Panc1 (cell line): ENCODE measurements around the gene SLC6A7. TPM values are rescaled to one million over a fixed set of nuclear protein-coding genes. Genes with fewer than 3 reads are reported as not detected.

Experiments
- ATAC-seq: fragments of 200-7000 bp; cut with Tn5 transposase; 2 replicates; pipeline ENCODE4 v1.9.1; 2020; ENCODE audit warnings: mild to moderate bottlenecking, moderate library complexity
- BruUV-seq: library from RNA; stranded (reverse); fragments of 400-500 nt; replicated peaks from 2 replicates; lab custom pipeline; 2021; lab: Mats Ljungman, UMichigan
- CTCF ChIA-PET: fragments of 300-600 bp; sonication (Branson Sonifier 250); formaldehyde crosslinking; loops from one replicate; lab custom pipeline; 2022; ENCODE audit warnings: antibody characterized with exemption; lab: Charles Lee
- POLR2A ChIA-PET: fragments of 300-600 bp; sonication (Branson Sonifier 250); formaldehyde crosslinking; loops from one replicate; lab custom pipeline; 2022; ENCODE audit warnings: antibody characterized with exemption; lab: Charles Lee
- DNase-seq: peaks from one replicate; pipeline ENCODE4 v3.0.0-alpha.2; 2010; ENCODE audit warnings: low read depth, low spot score
- H3K27ac ChIP-seq: 2 replicates; pipeline ENCODE4 v1.5.1; 2011; ENCODE audit warnings: mild to moderate bottlenecking, low read length, inconsistent platforms
- H3K27me3 ChIP-seq: fragments of 200-500 bp; sonication (Bioruptor generic); 2 replicates; pipeline ENCODE4 v1.6.0; 2014; ENCODE audit warnings: low read length, inconsistent platforms; ENCODE audit not compliant: control insufficient read depth, insufficient read depth
- H3K36me3 ChIP-seq: fragments of 200-500 bp; sonication (Bioruptor generic); 2 replicates; pipeline ENCODE4 v1.5.1; 2014; ENCODE audit warnings: inconsistent platforms, mild to moderate bottlenecking, low read length, moderate library complexity; ENCODE audit not compliant: control insufficient read depth, insufficient read depth
- H3K4me1 ChIP-seq: 2 replicates; pipeline ENCODE4 v1.5.1; 2011; ENCODE audit warnings: inconsistent platforms, mild to moderate bottlenecking, low read length, moderate library complexity; ENCODE audit not compliant: control insufficient read depth, insufficient read depth
- H3K4me3 ChIP-seq, 2 experiments: 2 replicates each; pipeline ENCODE4 v1.5.1; 2011 to 2012; ENCODE audit warnings: low read depth in 2 of 2, low read length in 2 of 2, mild to moderate bottlenecking in 2 of 2, inconsistent platforms in 1 of 2, moderate library complexity in 1 of 2
- H3K9me3 ChIP-seq: fragments of 200-500 bp; sonication (Bioruptor generic); 2 replicates; pipeline ENCODE4 v1.5.1; 2014; ENCODE audit warnings: low read depth, mild to moderate bottlenecking, inconsistent platforms, low read length, moderate library complexity; ENCODE audit not compliant: control insufficient read depth, insufficient read depth
- CTCF ChIP-seq: fragments of 450-650 bp; IDR thresholded peaks from 2 replicates; pipeline ENCODE4 v1.5.1; 2017; ENCODE audit warnings: mild to moderate bottlenecking
- POLR2AphosphoS5 ChIP-seq: IDR thresholded peaks from 2 replicates; pipeline ENCODE4 v1.6.1; 2012; ENCODE audit warnings: mild to moderate bottlenecking, low read depth, low read length, moderate library complexity
- REST ChIP-seq, 2 experiments: IDR thresholded peaks; 2 replicates each; pipeline ENCODE4 v1.6.1; 2011 to 2012; ENCODE audit warnings: low read depth in 2 of 2, control low read depth in 1 of 2, low read length in 1 of 2, mild to moderate bottlenecking in 1 of 2, moderate library complexity in 1 of 2; ENCODE audit not compliant: insufficient read depth in 1 of 2
- SIN3A ChIP-seq: IDR thresholded peaks from 2 replicates; pipeline ENCODE4 v1.6.1; 2012; ENCODE audit warnings: low read depth, mild to moderate bottlenecking, low read length, moderate library complexity, borderline replicate concordance; ENCODE audit not compliant: insufficient read depth
- TCF7L2 ChIP-seq: IDR thresholded peaks from 2 replicates; pipeline ENCODE4 v1.6.1; 2011; ENCODE audit warnings: mild to moderate bottlenecking, low read depth, low read length, inconsistent platforms
- in situ Hi-C: cut with HindIII; loops from 2 replicates; pipeline ENCODE4 v1.10.0; 2016; ENCODE audit warnings: low sequenced_read_pairs, low pct_unique_long_range_greater_than_20kb
- intact Hi-C: fragments of 100-400 bp; cut with micrococcal nuclease; formaldehyde crosslinking; loops from one replicate; pipeline ENCODE4 v1.10.0; 2022; ENCODE audit not compliant: unreplicated experiment
- total RNA-seq: library from RNA; stranded (reverse); gene quantifications from one replicate; pipeline ENCODE4 v1.2.1, GENCODE V29; 2021; ENCODE audit not compliant: unreplicated experiment

Gene SLC6A7
- total RNA-seq, 1 experiment from 2014 or later = not detected

GRCh38 chr5:150178262-150178661, 11.6 kb upstream of the SLC6A7 start:
- Histone ChIP-seq H3K27ac (no peak overlapping the region), H3K9me3 (no peaks in the 10 kb centered on the region), H3K27me3 (no peaks in the 10 kb centered on the region), H3K4me1 (no peaks in the 10 kb centered on the region), H3K36me3 (no peaks in the 10 kb centered on the region), H3K4me3 (no peak overlapping the region)
- no peak for DNase-seq
- no TSS peak for BruUV-seq
- ATAC-seq = no peak
- in situ Hi-C loops = no loop called here
- ChIA-PET CTCF (no interaction called here), POLR2A (no interaction called here)
- TF ChIP-seq TCF7L2 = no peak
- no peak for TF ChIP-seq CTCF
- no peak for TF ChIP-seq REST (IDR thresholded peaks at IDR 0.05; ENCODE audit: insufficient read depth in 1 of 2, low read depth in 2 of 2, low read length in 1 of 2)
- TF ChIP-seq POLR2AphosphoS5 = no peak
- no peak for TF ChIP-seq SIN3A
- intact Hi-C loops = no loop called here

- intact Hi-C loops = no loop called here
- Histone ChIP-seq H3K4me1 (no peaks in the 10 kb centered on the region), H3K27me3 (no peaks in the 10 kb centered on the region), H3K9me3 (no peaks in the 10 kb centered on the region), H3K36me3 (no peaks in the 10 kb centered on the region), H3K4me3 (no peak overlapping the region), H3K27ac (no peak overlapping the region)
- BruUV-seq = no TSS peak
- POLR2A ChIA-PET = interaction anchor here (0.6 kb wide), 1 partner anchor 49 kb away, joined by 3 read pairs; no protein-coding TSS in a partner anchor
- ATAC-seq = no peak
- in situ Hi-C loops = no loop called here
- TF ChIP-seq TCF7L2 (no peak), POLR2AphosphoS5 (no peak), REST (IDR thresholded peaks at IDR 0.05; ENCODE audit: insufficient read depth in 1 of 2, low read depth in 2 of 2, low read length in 1 of 2) (no peak)
- DNase-seq = no peak
- CTCF ChIA-PET = no interaction called here
Observed at GRCh38 chr5:150179019-150179620, 10.7 kb upstream of the SLC6A7 start.
